Left lung (tissue), 10 donors: ENCODE data around the gene OPTN. TPM values are rescaled to one million over a fixed set of nuclear protein-coding genes. Genes with fewer than 3 reads are reported as not detected.
"Not testable (repeated sequence)": the region's sequence is repeated elsewhere in the genome, so short reads cannot be mapped to it uniquely, and the experiment has no call there.

Experiments used
- ATAC-seq: fragments of 200-7000 bp; cut with Tn5 transposase; one replicate; pipeline ENCODE4 v1.9.1; 2020; ENCODE audit warnings: moderate library complexity
- DNase-seq, 4 donors: peaks; one replicate each; pipeline ENCODE4 v3.0.0-alpha.2; 2013 to 2020
- H3K27ac ChIP-seq, 2 donors: fragments of 200-600 bp; sonication (generic) in 1 of 2; one replicate each; pipeline versions ENCODE4 v1.5.0 to v1.8.0; 2020 to 2021
- H3K27me3 ChIP-seq, 2 donors: fragments of 200-600 bp; sonication (generic) in 1 of 2; one replicate each; pipeline versions ENCODE4 v1.5.0 to v1.8.0; 2020 to 2021
- H3K36me3 ChIP-seq, 2 donors: fragments of 200-600 bp; sonication (generic) in 1 of 2; one replicate each; pipeline versions ENCODE4 v1.5.0 to v1.8.0; 2020 to 2021
- H3K4me1 ChIP-seq, 2 donors: fragments of 200-600 bp; one replicate each; pipeline ENCODE4 v1.8.0; 2021
- H3K4me3 ChIP-seq, 2 donors: fragments of 200-600 bp; sonication (generic) in 1 of 2; one replicate each; pipeline versions ENCODE4 v1.5.0 to v1.8.0; 2020 to 2021; ENCODE audit warnings: mild to moderate bottlenecking in 1 of 2
- H3K9me3 ChIP-seq, 2 donors: fragments of 200-600 bp; sonication (generic) in 1 of 2; one replicate each; pipeline versions ENCODE4 v1.5.0 to v1.8.0; 2020 to 2021
- intact Hi-C, 2 donors: fragments of 100-400 bp; cut with DNase I; formaldehyde crosslinking; loops; one replicate each; pipeline versions ENCODE4 v1.11.2 to v1.14.2; 2022
- polyA plus RNA-seq, 6 donors: library from polyadenylated mRNA; unstranded; fragments of 120-200 nt; gene quantifications; one replicate each; pipeline ENCODE4 v1.2.1, GENCODE V29; 2013; ENCODE audit not compliant: insufficient read length in 6 of 6
- total RNA-seq, 2 donors: library from RNA; stranded (reverse); fragmentation: NEBNext Ultra II Directional; extraction: Animal tissue kit (Norgen Biotek cat#: 25700); gene quantifications; one replicate each; pipeline ENCODE4 v1.2.1, GENCODE V29; 2021
- TF ChIP-seq, protein P1 (sequence below), 2 donors: fragments of 200-600 bp; sonication (generic) in 1 of 2; IDR thresholded peaks; one replicate each; pipeline versions ENCODE4 v1.5.0 to v1.8.0; 2021; ENCODE audit warnings: antibody characterized with exemption in 2 of 2
- donor health status: DM: no; HTN: yes; CAD: no.
- donor health status: DM: no; HTN: no; CAD: no.

The OPTN gene
- total and polyA plus RNA-seq, 8 donors: 36.0 to 51.3 (median 37.3) TPM

DNA sequence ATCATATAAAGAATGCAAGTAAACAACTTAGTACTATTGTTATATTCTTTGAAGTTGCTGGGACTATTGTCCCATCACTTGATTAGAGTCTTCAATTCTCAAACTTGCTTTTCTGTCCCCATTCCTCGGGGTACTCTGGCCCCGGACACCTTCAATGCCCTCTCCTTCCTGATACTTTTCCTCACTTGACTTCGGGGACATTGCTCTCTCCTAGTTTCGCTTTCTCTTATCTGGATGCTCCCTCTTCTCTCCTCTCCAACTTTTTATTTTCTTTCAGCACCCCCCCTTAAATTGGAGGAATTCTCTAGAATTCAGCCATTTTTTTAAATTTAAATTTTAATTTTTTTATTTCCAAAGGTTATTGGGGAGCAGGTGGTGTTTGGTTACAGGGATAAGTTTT lies 10.6 kb upstream of the OPTN start:
- Histone ChIP-seq H3K9me3 (peaks cover 0 to 13% of the 10 kb centered on the region in 2 donors), H3K36me3 (no peaks in the 10 kb centered on the region), H3K27me3 (no peaks in the 10 kb centered on the region), H3K4me1 (no peaks in the 10 kb centered on the region), H3K4me3 (no peak overlapping the region), H3K27ac (no peak overlapping the region)
- no peak for DNase-seq
- TF ChIP-seq, protein P1, sequence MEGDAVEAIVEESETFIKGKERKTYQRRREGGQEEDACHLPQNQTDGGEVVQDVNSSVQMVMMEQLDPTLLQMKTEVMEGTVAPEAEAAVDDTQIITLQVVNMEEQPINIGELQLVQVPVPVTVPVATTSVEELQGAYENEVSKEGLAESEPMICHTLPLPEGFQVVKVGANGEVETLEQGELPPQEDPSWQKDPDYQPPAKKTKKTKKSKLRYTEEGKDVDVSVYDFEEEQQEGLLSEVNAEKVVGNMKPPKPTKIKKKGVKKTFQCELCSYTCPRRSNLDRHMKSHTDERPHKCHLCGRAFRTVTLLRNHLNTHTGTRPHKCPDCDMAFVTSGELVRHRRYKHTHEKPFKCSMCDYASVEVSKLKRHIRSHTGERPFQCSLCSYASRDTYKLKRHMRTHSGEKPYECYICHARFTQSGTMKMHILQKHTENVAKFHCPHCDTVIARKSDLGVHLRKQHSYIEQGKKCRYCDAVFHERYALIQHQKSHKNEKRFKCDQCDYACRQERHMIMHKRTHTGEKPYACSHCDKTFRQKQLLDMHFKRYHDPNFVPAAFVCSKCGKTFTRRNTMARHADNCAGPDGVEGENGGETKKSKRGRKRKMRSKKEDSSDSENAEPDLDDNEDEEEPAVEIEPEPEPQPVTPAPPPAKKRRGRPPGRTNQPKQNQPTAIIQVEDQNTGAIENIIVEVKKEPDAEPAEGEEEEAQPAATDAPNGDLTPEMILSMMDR (IDR thresholded peaks at IDR 0.05): no peak
- intact Hi-C loops: no loop called here
- ATAC-seq: no peak

DNA sequence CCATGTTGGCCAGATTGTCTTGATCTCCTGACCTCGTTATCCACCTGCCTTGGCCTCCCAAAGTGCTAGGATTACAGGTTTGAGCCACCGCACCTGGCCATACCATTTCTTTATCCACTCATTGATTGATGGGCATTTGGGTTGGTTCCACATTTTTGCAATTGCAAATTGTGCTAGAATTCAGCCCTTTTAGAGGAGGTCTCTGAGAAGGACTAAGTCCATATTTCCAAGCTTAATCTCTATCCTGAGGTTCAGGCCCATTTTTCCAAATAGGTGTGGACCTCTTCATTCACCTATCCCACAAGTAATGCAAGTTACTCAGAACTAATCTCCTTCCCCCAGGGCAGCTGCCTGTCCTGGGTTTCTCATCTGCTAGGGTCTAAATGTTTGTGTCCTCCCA lies 9.7 kb upstream of the OPTN start:
- intact Hi-C loops: no loop called here
- ATAC-seq: no peak
- H3K36me3 ChIP-seq: no peaks in the 10 kb centered on the region
- TF ChIP-seq, protein P1 (IDR thresholded peaks at IDR 0.05): no peak
- no peak for DNase-seq
- H3K9me3 ChIP-seq: peaks cover 0 to 5% of the 10 kb centered on the region in 2 donors
- no peaks in the 10 kb centered on the region for H3K4me1 ChIP-seq
- no peaks in the 10 kb centered on the region for H3K27me3 ChIP-seq
- no peak overlapping the region for H3K27ac ChIP-seq
- no peak overlapping the region for H3K4me3 ChIP-seq

DNA sequence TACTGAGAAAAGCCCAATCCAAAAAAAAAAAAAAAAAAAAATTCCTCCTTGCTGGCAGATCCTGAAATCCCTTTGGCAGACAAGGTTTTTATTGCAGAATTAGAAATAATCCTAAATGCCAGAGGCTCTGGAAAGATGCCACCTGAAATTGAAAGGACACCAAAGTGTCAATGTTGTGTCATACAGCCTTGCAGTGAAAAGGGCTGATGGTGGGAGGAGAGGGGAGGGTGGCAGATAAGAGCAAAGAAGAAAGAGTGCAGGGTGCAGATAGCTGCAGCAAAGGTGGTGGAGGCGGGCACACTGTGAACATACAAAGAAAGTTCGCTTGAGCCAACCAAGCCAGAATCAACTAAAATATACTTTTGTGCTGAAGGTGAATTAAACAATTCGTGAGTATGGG lies 8.2 kb upstream of the OPTN start:
- no peaks in the 10 kb centered on the region for H3K4me1 ChIP-seq
- intact Hi-C loops: no loop called here
- no peak overlapping the region for H3K4me3 ChIP-seq
- no peaks in the 10 kb centered on the region for H3K9me3 ChIP-seq
- H3K27ac ChIP-seq: no peak overlapping the region
- no peak for ATAC-seq
- TF ChIP-seq, protein P1 (IDR thresholded peaks at IDR 0.05): no peak
- H3K36me3 ChIP-seq: no peaks in the 10 kb centered on the region
- no peak for DNase-seq
- H3K27me3 ChIP-seq: no peaks in the 10 kb centered on the region

DNA sequence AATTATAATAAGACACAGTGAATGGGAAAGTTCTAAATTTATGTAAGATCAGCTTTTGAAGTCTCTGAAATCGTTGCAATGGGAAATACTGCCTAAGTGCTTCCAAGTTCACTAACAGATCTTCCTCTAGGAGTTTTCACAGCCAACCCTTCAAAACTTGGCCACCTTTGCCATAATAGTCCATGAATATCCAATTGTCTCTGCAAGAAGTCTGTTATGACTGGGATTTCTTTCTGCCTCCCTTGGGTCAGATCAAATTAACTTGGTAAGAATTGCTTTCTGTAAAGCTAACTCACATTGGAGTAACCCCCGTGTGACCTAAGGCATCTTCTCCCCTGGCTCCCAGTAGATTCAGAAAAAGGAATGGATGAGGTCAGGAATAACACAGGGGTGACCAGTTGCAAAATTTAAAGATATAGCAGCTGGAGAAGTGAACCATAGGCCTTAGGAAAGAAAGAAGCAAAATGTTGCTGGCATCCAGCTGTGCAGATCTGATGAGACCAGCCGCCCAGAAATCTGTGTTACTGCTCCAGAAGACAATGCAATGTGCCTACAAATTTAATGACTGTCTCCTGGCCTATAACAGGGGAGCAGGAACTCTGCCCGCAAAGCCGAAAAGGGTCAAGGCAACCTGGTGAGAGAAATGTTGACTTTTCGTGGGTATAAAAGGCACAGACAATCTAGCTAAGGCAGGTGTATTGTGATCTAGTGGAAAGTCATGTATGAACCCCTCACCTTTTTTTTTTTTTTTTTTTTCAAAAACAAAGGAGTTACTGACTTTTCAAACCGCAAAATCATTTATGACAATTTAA lies 7.5 kb upstream of the OPTN start:
- no peak for ATAC-seq
- TF ChIP-seq, protein P1 (IDR thresholded peaks at IDR 0.05): no peak
- no peak overlapping the region for H3K4me3 ChIP-seq
- H3K27me3 ChIP-seq: no peaks in the 10 kb centered on the region
- intact Hi-C loops: no loop called here
- no peaks in the 10 kb centered on the region for H3K9me3 ChIP-seq
- no peaks in the 10 kb centered on the region for H3K36me3 ChIP-seq
- no peak for DNase-seq
- H3K4me1 ChIP-seq: no peaks in the 10 kb centered on the region
- no peak overlapping the region for H3K27ac ChIP-seq

DNA sequence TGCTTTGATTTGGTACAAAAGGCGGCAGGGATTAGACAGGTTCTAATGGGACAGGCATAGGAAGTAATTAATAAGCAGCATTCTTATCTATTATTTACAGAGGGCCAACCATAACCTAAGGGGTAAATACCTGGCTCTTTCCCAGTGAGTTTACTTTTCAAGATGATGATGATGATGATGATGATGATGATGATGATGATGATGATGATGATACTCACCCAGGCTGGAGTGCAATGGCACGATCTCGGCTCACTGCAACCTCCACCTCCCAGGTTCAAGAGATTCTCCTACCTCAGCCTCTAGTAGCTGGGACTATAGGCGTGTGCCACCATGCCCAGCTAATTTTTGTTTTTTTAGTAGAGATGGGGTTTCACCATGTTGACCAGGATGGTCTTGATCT lies 5.9 kb upstream of the OPTN start:
- H3K36me3 ChIP-seq, H3K27ac ChIP-seq, H3K27me3 ChIP-seq, ATAC-seq, H3K4me1 ChIP-seq, DNase-seq, H3K9me3 ChIP-seq, H3K4me3 ChIP-seq, intact Hi-C loops: not testable (repeated sequence)

DNA sequence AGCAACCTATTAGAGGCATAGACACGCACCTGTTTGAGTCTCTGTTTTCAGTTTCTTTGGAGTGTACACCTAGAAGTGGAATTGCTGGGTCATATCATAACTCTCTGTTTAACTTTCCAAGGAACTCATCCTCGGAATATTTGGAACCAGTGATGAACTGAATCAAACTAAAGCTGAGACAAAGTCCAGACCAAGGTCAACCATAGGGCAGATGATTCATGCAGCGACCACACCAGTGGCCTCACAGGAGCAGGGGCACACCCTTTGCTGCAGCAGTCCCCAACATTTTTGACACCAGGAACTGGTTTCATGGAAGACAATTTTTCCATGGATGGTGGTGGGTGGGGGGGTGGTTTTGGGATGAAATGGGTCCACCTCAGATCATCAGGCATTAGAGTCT lies 4.9 kb upstream of the OPTN start:
- DNase-seq (no peak), ATAC-seq (no peak)
- Histone ChIP-seq H3K9me3 (no peaks in the 10 kb centered on the region), H3K27ac (no peak overlapping the region), H3K36me3 (no peaks in the 10 kb centered on the region), H3K4me1 (peaks cover 0 to 4% of the 10 kb centered on the region in 2 donors), H3K4me3 (no peak overlapping the region), H3K27me3 (no peaks in the 10 kb centered on the region)
- TF ChIP-seq, protein P1 (IDR thresholded peaks at IDR 0.05): no peak
- intact Hi-C loops: no loop called here
